Activated CD8-positive, alpha-beta memory T cell treated with anti-CD3 and anti-CD28 coated beads for 4 hours (primary cell): Measurements from ENCODE around the gene NELL1.

Experiments used
- DNase-seq, 2 donors: peaks; one replicate each; pipeline ENCODE4 v3.0.0-alpha.2; 2020; ENCODE audit warnings: low read depth in 2 of 2

The NELL1 gene

DNA sequence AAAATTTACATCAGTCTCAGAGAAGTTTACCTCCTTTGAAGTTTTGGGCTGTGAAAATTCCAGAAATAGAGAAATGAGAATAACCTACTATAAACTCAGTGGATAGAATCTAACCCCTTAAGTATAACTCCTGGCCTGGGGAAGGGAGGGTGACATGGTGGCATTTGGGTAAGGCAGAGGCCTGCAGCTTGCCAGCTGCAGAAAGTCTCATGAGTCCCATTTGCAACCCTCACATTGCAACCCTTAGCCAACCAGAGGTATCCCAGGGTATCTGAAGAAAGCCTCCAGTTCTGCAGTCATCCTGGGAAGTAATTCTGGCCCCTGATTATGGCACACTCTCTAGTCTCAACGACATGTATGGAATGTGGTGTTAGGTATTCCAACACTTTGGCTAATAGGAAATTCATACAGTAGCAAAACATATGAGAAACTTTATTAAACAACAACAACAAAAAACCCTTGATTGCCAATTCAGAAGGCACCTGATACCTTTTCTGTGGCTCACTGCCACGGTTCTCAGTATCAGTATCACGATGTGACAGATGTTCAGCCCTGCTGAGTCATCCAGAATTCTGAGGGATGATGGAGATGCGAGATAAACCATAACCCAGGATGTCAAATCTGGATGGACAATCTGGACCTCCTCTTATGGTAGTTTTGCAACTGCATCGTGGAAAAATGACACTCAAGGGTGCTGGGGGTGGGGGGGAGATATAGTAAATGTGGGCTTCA, 743.4 kb downstream of the NELL1 start:
- DNase-seq: no peak

DNA sequence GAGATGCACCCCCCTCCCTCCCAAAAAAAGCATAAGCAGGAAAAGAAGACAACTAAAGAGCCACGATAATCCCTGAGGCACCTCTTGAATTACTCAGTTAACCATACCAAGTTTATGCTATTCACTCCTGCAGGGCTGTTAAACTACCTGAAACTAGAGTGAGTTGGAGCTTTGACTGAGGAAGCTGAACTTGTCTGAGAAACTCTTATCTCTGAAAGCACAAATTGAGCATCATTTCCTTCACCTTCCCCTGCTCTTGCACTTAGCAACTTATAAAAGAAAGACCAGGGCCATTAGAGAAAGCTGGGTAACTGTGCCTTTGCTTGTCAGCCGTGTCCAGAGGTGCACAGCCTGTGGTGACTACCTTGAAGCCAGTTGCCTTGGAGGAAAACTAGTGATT, 745.6 kb downstream of the NELL1 start:
- no peak for DNase-seq

DNA sequence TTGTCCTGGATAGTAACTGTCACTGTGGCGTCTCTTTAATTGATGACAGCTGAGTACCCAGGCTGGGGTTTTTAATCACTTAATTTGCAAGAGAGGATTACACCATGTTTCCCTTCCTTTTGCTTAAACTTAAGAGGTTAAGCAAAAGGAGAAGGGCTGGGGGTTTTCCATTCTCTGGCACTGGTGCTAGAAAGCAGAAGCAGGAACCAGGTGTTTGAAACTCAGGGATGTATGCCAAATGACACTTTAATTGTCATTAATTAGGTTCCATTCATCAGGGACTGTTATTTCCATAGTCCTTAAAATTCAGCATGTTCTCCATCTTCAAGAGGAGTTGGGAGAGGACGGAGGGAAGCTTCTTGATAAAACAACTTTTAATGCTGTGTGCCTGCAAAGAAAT, 746.2 kb downstream of the NELL1 start:
- DNase-seq: no peak

DNA sequence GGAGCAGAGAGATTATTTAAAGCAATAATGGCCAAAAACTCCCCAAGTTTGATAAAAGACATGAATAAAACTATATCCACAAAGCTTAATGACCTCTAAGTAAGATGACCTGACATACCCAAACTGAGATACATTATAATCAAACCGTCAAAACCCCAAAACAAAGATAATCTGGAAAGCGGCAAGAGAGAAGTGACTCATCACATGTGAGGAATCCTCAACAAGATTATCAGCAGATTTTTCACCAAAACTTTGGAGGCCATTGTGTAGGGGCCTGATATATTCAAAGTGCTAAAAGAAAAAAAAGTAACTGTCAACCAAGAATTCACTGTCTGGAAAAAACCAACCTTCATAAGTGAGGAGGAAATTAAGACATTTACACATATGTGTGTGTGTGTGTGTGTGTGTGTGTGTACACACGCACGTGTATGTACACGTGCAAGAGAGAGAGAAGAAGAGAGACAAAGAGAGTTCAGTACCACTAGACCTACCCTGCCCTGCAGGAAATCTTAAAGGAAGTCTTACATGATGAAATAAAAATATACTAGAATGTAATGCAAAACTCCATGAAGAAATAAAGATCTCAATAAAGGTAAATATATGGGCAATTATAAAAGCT, 752.4 kb downstream of the NELL1 start:
- no peak for DNase-seq

DNA sequence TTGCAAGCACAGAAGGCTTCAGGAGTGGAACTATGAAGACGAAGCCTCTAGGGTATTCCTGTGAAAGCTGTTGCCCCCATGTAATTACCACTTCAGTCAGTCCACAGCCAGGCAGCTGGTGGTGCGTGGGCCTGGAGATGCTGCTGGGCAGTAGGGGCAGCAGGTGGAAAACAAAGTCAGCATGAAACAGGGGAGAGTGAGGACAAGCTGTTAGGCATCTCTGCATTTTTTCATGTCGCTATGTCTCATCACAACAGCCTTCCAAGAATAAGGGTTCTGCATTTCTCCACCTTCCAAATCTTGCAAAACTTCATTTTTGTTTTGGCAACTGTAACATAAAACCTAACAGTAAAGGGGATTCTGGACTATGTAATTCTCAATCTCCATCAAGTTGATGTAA, 757.5 kb downstream of the NELL1 start:
- DNase-seq: no peak

DNA sequence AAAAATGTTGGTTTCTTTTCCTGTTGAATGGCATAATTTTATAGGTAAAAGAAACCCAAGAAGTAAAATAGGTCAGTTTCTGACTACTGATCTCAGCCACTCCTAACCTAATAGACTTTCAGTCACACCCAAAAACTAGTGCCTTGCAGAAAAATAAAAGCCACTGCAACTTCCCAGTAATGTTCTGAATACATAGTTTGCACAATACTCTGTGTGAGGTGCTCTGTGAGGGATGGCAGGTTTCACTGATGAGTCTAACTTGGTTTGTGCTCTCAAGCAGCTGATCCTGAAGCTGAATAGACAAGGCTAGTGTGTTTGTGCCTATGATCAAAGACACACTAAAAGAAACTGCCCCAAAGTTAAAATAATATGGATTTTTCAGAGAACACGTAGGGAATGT, 758.3 kb downstream of the NELL1 start:
- no peak for DNase-seq

DNA sequence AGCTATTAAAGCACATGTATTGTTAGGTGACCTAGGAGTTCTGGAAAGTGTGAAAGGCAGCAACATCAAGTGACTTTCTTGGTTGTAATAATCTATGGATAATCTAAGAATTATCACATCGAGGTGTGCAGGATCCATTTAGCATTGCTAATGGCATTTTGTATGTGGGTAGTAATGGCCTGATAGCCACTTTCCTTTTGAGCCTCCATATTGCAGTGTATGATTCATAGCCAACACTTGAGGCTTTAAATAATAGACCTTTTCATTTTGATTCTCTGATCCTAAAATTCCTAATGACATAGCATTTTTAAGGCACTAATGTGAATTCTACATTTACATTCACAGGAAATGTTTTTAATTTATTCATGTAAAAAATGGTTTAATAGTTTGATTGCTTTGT, 759.4 kb downstream of the NELL1 start:
- DNase-seq: no peak

DNA sequence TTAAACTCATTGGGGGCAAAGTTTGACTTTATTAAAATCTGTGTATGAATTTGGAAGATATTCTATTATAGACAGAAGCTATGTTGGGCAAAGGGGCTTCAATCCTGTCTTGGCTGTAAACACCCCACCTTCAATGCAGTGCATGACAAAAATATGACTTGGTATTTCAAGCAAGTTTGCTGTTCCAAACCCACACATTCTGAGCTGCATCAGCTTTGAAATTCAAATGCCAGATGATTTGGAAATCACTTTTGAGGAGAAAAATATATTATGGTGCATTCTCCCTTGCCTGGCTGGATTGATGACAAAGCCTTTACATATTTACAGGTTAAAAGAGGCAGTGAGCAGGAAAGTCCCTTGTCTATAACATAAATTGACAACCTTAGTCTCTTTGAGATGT, 760.0 kb downstream of the NELL1 start:
- no peak for DNase-seq

DNA sequence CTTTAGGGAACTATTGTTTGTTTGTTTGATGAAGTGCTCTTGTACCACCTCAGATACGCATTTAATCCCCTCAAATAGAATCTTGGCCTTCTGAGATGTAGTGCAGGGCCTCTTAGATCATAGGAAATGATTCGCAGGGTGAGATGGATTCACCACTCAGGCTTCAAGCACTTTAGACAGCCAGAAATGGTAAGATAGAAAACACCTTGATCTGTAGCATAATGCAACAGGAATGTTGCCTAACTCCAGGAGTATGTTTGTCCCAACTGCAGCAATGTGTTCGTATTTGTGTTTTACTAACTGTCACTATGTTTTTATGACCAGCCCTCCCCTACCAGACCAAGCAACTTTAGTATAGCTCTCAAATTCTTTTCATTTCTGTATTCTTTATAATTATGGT, 761.2 kb downstream of the NELL1 start:
- DNase-seq: no peak

DNA sequence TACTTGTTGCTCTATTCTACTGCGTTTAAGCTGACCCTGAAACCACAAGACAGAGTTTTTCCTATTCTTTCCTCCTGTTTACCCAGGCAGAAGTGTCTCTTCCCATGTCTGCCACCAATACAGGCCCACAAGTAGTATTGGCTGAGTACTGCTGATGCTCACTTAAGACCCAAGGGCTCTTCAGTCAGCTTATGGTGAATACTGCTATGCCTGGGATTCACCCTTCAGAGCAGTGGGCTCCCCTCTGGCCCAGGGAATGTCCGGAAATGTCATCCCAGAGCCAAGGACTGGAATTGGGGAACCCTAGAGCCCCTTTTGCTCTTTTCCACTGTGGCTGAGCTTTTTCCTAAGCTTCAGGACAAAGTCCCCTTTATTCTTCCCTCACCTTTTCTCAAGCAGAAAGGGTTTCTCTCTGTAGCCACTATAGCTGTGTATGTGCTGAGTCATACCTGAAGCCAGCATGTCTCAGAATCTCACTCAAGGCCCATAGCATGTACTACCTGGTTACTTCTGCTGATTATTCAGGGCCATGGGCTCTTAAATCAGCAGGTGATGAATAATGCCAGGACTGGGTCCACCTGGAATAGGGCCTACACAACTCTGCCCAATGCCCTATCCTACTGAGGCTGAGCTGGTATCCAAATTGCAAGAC, 777.7 kb downstream of the NELL1 start:
- DNase-seq: no peak

DNA sequence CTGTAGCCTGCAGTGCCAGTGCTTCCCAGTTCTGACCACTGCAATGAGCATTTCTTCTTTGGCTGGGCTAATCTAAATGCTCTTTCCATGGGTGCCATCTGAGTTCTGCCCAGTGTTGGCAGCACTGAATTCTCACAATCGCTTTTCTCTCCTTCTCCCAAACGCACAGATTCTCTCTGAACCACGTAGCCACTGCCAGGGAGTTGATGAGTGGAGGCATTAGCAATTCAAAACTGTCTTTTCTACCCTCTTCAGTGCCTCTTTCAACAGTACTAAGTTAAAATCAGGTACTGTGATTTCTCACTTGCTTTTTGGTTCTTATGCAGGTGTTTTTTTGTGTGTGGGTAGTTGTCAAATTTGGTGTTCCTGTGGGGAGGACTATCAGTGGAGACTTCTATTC, 778.5 kb downstream of the NELL1 start:
- no peak for DNase-seq

DNA sequence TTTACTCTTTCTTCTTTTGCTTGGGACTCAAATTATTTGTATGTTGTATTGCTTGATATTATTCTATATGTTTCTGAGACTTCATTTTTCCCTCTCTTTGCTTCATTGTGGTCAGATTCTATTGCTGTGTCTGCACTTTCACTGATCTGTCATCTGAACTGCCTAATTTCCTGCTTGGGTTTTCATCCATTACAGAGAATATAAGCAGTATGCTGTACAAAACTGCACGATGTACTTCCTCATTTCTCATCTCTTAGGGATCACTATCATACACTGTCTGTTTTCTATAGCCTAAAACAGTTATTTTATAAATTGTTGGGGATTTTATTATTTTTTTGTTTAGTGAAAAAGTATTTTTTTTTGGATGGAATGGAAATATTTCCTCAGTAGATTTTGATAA, 786.8 kb downstream of the NELL1 start:
- no peak for DNase-seq

DNA sequence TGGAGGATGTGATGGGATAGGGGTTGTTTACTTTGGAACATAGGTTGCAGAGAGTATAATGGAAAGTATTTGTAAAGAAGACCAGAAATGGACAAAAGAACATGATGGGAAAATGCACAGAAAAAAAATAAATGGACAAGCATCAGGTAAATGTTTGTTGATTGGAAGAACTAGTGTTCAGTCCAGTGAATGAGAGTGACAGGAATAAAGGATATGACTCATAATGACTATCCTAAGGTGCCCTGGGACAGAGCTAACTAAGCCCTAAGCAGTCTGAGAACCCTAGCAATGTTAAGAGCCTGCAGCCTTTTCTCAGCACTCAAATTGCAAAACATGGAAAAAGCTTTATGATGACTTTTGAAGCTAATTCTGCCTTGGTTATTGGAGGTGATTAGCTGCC, 790.7 kb downstream of the NELL1 start:
- DNase-seq: no peak

DNA sequence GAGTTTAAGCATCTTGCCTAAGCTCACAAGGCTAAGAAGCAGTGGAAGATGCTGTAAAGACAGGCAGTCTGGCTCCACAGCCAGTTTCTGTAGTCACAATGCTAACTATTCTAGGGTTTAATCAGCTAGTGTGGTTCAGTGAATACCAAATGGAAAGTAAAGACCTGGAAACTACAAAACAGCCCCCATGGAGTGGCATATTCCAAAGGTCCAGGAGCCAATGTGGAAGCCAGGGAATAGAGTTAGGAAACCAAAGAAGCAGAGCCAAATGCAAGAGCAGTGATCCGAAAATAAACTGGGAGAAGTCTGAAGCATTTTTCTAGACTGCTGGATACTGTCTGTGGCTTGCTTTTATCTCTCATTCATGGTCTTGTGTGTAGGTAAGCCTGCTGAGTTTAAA, 792.3 kb downstream of the NELL1 start:
- DNase-seq: no peak

DNA sequence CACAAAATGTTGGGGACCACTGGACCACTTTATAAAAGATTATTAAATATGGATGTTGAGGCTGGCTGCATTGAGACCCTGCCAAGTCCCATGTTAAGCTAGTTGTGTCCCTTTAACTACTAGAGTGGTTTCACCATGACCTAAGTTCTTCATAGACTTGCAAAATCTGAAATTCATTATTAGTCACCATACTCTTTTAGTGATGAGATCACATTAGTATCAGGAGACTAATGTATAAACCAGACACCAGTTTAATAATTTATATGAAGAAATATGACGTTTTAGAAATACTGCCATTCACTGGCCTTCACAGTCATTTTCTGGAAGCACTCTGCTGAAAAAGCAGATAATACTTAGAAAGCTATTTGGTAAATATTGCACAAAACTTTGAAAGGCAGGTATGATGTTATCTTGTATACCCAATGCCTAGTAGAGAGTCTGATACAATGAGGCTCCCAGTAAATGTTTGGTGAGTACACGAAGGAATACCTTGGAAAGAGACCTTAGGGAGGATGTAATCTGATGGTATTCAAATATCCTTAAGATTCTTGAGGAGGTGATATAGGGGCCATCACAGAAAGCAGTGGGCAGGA, 795.3 kb downstream of the NELL1 start:
- no peak for DNase-seq

DNA sequence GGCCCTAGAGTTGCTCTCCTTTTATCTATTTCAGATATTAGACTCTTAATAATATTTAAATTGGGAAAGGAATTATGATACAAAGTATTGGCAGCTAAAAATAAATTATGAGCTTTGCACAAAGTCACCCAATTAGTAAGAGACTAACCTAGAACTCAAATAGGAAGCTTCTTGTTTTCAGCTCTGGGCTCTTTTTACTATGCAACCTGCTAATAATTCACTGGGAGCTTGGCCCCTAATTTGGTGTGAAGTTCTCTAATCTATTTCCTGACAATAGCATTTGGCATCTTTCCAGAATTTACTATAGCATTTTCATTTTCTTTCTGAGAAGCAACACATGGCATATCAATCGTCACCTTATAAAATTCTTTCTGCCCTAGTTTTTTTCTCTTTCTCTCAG, 795.8 kb downstream of the NELL1 start:
- DNase-seq: no peak

DNA sequence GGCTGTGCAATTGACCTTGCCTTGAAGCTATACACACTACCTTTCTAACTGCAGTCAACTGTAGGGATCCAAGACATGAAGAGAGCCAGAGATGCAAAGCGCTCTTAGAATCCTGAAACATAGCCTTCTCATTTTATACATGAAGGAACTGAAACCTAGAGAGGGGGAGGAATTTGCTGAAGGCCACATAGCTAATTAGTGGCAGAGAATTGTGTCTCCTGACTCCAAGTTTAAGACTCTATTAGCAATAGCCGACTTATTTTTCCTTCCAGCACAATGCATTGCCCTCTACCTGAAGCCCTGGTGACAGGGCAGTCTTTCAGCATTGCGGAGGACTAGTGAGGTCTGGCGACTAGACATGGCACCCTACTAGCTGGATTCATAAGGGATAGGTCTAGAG, 796.5 kb downstream of the NELL1 start:
- DNase-seq: no peak

DNA sequence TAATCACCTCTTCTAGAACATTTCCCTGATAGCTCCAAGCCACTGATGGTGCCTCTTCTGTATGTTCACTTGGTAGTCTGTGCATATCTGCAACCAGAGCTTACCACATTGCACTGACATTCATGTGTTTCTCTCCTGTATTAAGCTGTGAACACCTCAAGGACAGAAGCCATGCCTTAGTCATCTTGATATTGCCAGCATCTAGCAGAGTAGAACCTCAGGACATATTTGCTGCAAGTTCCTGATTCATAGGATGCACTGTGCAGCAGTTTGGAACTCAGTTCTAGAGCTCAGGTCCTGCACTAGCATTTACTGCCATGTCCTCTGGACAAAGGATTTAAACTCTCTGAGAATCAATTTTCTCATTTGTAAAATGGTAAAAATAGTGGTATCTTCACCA, 801.1 kb downstream of the NELL1 start:
- no peak for DNase-seq

DNA sequence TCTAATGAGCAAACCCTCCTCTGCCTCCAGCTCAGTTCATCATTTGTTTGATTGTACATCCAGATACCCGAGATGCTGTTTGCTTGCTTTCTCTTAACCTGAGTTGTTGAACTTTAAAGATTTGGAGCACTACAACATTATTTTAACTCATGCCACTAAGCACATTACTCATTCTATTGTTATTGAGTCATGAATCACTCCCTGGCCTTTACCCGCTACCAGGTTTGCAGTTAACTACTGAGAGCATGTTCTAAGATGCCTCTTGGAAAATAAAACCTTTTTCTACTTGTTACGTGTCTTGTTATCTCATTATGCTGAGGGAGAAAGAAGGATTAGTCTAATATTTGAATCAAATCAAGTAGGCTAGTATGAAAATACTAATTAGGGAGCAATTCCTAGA, 802.9 kb downstream of the NELL1 start:
- DNase-seq: no peak

DNA sequence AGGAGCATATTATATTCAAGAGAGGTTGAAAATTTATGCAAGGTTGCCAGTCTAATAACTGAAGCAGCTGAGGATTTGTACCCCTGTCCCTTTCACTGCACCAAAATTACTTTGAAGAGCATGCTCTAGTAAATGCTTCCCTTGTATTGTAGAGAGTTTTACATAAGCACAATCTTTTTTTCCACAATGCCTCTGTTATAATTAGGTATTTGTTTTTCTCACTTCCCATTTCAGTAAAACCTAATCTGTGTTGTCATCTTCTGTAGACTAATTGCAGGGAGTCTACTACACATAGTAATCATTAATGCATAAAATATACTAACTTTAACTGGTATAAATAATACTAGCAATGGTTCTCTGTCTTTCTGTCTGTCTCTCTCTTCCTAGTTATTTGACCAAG, 805.1 kb downstream of the NELL1 start:
- no peak for DNase-seq

DNA sequence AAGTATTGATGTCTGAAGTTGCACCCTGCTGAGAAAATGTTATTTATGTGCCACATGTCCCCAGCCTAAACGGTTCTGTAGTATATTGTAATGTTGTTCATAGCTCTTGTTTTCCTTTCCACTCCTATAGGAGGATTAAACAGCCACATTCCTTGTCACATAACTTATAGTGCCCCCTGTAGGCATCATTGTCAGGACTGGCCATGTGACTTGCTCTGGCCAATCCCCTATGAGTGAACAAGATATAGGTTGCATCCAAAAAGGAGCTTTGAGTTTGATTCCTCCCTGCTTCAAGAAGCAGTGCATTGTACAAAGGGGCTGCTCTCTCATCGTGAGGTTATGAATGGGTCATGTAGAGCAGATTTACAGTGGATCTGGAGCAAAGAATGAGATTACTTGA, 805.9 kb downstream of the NELL1 start:
- no peak for DNase-seq

DNA sequence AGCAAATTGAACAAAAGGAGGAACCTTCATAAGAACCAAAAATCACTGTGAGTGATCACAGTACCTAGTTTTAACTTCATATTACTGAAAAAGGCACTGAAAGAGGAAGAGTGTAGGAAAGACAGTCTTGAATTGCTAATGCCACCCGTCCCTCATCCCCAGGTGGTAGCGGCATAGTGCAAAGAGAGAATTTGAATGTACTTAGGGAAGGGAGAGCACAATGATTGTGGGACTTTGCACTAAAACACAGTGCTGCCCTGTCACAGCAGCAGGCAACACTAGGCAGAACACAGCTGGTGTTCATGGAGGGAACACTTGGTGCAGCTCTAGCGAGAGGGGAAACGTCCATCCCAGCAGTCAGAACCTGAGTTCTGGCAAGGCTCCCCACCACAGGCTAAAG, 807.2 kb downstream of the NELL1 start:
- DNase-seq: no peak

DNA sequence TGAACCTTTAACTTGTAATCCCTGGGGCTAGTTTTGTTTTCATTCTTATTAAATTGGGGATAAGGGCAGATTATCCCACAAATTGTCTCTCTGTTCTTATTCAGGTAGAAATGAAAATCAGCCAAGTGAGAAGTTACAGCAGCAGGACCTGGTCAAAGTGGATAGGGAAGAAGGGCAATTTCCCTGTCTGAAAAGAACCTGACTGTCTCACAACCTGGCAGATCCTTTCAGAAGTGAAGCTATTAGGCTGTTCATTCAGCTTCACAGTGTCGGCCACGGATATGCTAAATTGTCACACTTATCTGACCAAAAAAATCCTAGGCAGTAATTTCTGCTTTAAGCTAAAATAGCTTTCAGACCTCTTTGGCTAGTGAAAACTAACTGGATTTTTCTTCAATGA, 810.9 kb downstream of the NELL1 start:
- DNase-seq: no peak
